ENCODE measurements around the gene EDC3.
"Not testable (repeated sequence)": the region's sequence is repeated elsewhere in the genome, so short reads cannot be mapped to it uniquely, and the experiment has no call there.

The EDC3 gene

DNA sequence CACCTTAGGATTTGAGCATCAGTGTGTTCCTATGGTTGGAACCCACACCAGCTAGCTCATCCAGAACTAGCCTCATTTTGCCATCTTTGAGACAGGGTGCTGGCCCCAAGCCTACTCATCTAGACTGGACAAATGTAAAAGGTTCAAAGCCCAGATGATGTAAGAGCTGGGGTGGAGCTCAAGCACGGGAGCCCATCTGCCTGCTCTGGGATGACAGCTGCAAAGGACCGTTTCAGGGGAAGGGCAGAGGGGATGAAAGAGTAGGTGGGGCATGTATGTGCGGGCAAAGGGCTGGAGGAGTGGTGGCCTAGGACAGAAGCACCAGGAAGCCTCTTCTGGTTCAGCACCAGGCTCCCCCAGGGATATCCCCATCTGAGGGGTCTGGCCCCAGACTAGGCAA is 64.4 kb downstream of the EDC3 start:
- no peak overlapping the region for H3K4me3 ChIP-seq (ENCODE audit: low read depth, low read length)
- no peak for TF ChIP-seq CTCF (IDR thresholded peaks at IDR 0.05; ENCODE audit: insufficient read depth, low read length, missing control alignments)
- POLR2A ChIA-PET = interaction anchor here (1.2 kb wide), 1 partner anchor 232 kb away, joined by 3 read pairs; no protein-coding TSS in a partner anchor
- CTCF ChIA-PET = interaction anchor here (0.7 to 46.3 kb wide), 30 partner anchors 14 to 325 kb away, joined by 3 to 1672 read pairs (median 5); partner anchors contain the start of genes CLK3, CSK, FAM219B and RPP25
- DNase-seq (ENCODE audit: low read depth, low spot score) = no peak

- no peak for DNase-seq (ENCODE audit: low read depth, low spot score)
- TF ChIP-seq CTCF (IDR thresholded peaks at IDR 0.05; ENCODE audit: insufficient read depth, low read length, missing control alignments) = no peak
- no peak overlapping the region for H3K4me3 ChIP-seq (ENCODE audit: low read depth, low read length)
- CTCF ChIA-PET = interaction anchor here (0.8 to 46.3 kb wide), 21 partner anchors 13 to 323 kb away, joined by 3 to 1672 read pairs (median 6); partner anchors contain the start of genes CLK3, CSK and UBL7
- POLR2A ChIA-PET = interaction anchor here (0.6 kb wide), 1 partner anchor 137 kb away, joined by 3 read pairs; no protein-coding TSS in a partner anchor
Observed at GRCh38 chr15:74631087-74631385, 64.8 kb downstream of the EDC3 start.

DNA sequence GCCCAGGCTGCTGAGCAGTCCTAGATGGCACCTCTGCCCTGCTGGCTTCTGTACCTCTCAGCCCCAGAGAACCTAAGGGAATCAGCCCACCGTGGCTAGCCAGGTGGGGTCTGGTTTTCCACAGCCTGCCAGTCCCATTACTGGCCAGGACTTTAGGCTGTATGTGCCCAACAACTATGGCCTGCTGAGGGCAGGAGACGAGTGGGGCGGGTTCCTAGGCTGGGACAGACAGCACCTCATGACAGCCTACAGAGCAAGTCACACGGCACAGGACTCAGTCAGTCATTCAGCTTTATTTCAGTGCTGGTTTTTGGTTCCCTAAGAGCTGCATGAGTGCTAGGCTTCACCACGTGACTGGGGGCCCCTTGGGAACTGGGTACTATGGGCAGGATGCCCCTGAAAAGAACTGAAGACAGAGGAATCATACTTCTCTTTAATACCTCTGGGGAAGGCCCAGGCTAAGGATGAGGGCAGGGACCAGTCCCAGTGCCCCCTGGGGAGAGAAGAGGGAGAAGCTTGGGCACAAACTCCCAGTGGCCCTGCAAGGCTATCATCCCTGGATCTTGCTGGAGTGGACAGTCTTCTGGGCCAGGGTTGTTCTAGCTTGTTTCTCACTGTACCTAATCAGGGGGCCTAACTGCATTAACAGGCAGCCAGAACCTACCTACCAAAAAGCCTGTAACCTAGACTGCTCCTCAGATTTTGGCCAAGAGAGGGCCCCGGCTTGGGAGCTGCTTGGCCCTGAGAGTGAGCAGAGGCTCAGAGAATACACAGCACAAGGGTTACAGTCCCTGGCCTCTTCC is 65.3 kb downstream of the EDC3 start:
- no peak for DNase-seq (ENCODE audit: low read depth, low spot score)
- CTCF ChIA-PET = interaction anchor here (1.5 to 46.3 kb wide), 11 partner anchors 13 to 319 kb away, joined by 3 to 1672 read pairs (median 15); partner anchors contain the start of genes CLK3 and CSK
- no peak overlapping the region for H3K4me3 ChIP-seq (ENCODE audit: low read depth, low read length)
- TF ChIP-seq CTCF (IDR thresholded peaks at IDR 0.05; ENCODE audit: insufficient read depth, low read length, missing control alignments) = no peak
- POLR2A ChIA-PET = interaction anchor here (0.6 kb wide), 1 partner anchor 138 kb away, joined by 3 read pairs; no protein-coding TSS in a partner anchor

DNA sequence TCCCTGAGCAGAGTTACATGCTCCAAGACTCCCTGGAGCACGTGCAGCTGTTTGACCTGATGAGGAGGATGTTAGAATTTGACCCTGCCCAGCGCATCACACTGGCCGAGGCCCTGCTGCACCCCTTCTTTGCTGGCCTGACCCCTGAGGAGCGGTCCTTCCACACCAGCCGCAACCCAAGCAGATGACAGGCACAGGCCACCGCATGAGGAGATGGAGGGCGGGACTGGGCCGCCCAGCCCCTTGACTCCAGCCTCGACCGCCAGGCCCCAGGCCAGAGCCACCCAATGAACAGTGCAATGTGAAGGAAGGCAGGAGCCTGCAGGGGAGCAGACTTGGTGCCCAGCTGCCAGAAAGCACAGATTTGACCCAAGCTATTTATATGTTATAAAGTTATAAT is 66.1 kb downstream of the EDC3 start:
- CTCF ChIA-PET = interaction anchor here (0.6 to 46.3 kb wide), 5 partner anchors 12 to 257 kb away, joined by 3 to 1672 read pairs (median 246); partner anchors contain the start of genes CLK3 and CSK
- H3K4me3 ChIP-seq (ENCODE audit: low read depth, low read length); POLR2A ChIA-PET; DNase-seq (ENCODE audit: low read depth, low spot score): not testable (repeated sequence)

DNA sequence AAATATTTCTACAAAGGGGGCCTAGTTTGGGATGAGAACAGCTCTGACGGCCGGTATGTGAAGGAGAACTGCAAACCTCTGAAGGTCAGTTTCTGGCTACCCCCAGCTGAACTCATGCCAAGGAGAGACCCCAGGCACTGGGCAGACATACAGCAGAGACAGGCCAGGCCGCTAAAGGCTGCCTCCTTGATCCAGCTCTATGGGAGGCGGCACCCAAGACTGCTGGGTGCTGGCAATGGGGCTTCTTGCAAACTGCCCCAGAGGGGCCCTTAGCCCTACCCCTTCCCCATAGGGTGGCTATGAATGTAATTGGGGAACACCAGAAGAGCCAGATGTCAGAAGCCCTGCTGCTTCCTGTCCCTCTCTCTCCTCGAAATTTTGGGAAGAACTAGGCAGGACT is 66.9 kb downstream of the EDC3 start:
- CTCF ChIA-PET = interaction anchor here (0.9 to 46.3 kb wide), 8 partner anchors 9 to 256 kb away, joined by 3 to 1672 read pairs (median 82); partner anchors contain the start of gene CSK

DNA sequence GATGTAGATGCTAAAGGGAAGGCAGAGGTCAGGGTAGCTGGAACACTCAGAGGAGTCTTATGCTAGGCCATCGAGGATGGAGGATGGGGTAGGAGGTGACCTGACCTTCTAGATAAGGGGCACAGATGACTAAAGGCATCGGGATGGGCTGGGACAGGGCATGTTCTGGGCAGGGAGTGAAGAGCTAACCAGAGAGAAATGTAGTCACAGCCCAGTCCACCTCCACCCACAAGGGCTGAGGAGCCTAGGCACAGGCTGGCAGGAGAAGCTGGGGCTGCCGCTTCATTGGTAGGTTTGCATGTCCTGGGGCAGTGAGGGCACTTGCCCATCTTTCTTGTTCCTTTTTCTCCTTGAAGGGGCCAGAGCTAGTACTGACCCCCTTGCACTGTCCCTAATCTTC is 67.6 kb downstream of the EDC3 start:
- DNase-seq (ENCODE audit: low read depth, low spot score) = no peak
- ChIA-PET CTCF (interaction anchor here (0.8 to 46.3 kb wide), 7 partner anchors 9 to 256 kb away, joined by 3 to 1672 read pairs (median 5); partner anchors contain the start of gene CSK), POLR2A (no interaction called here)
- no peak overlapping the region for H3K4me3 ChIP-seq (ENCODE audit: low read depth, low read length)
- TF ChIP-seq CTCF (IDR thresholded peaks at IDR 0.05; ENCODE audit: insufficient read depth, low read length, missing control alignments) = no peak

More for the DNA sequence above, 66.9 kb downstream of the EDC3 start:
- POLR2A ChIA-PET = no interaction called here
- DNase-seq (ENCODE audit: low read depth, low spot score) = no peak
- no peak for TF ChIP-seq CTCF (IDR thresholded peaks at IDR 0.05; ENCODE audit: insufficient read depth, low read length, missing control alignments)
- no peak overlapping the region for H3K4me3 ChIP-seq (ENCODE audit: low read depth, low read length)
